Spleen (tissue), 7 donors: ENCODE results near the gene FBN3.

Experiments
- CTCF ChIP-seq, 11 experiments: fragments of 200-600 bp in 7 of 11; fragments of 450-650 bp in 4 of 11; sonication (generic) in 4 of 11; IDR thresholded peaks in 8 of 11; conservative IDR thresholded peaks in 3 of 11; 1 replicate in 7 of 11; 2 replicates in 4 of 11; pipeline versions ENCODE4 v1.4.0 to v1.8.0; 2016 to 2021; ENCODE audit warnings: antibody characterized with exemption in 11 of 11, inconsistent platforms in 4 of 11, mild to moderate bottlenecking in 1 of 11
- POLR2A ChIP-seq, 3 donors: fragments of 450-650 bp; IDR thresholded peaks; one replicate each; pipeline ENCODE4 v1.5.1; 2017; ENCODE audit warnings: antibody characterized with exemption in 3 of 3, mild to moderate bottlenecking in 1 of 3
- donor health status: DM: no; HTN: no; CAD: no; lungs with moderate emphysema.
- donor health status: DM: no; HTN: no; CAD: no.
- donor health status: DM: no; HTN: no; CAD: no.

- TF ChIP-seq CTCF (IDR thresholded peaks at IDR 0.05 in 8 of 11, conservative IDR thresholded peaks at IDR 0.05 in 3 of 11) (no peak), POLR2A (IDR thresholded peaks at IDR 0.05) (no peak)
Observed at GRCh38 chr19:8149261-8150094, at the start of gene FBN3.
